Activated naive CD8-positive, alpha-beta T cell treated with anti-CD3 and anti-CD28 coated beads, Interleukin-2, amount 50 U/mL, for 24 hours (primary cell): ENCODE data around the gene PAX9.

ENCODE experiments used
- ATAC-seq: fragments of 150-1000 bp; cut with Tn5 transposase; one replicate; pipeline ENCODE4 v1.10.0; 2021
- DNase-seq: peaks from one replicate; pipeline ENCODE4 v3.0.0; 2021
- H3K27ac Mint-ChIP-seq: one replicate; pipeline ENCODE4 v1.8.0; 2021; ENCODE audit warnings: mild to moderate bottlenecking, mixed read lengths
- H3K27me3 Mint-ChIP-seq: one replicate; pipeline ENCODE4 v1.8.0; 2021; ENCODE audit warnings: mixed read lengths
- H3K36me3 Mint-ChIP-seq: one replicate; pipeline ENCODE4 v1.8.0; 2021; ENCODE audit warnings: low read depth, mixed read lengths
- H3K4me1 Mint-ChIP-seq: one replicate; pipeline ENCODE4 v1.8.0; 2021; ENCODE audit warnings: mixed read lengths
- H3K4me3 Mint-ChIP-seq: one replicate; pipeline ENCODE4 v1.8.0; 2021; ENCODE audit warnings: mild to moderate bottlenecking, moderate library complexity, mixed read lengths
- H3K9me3 Mint-ChIP-seq: one replicate; pipeline ENCODE4 v1.8.0; 2021; ENCODE audit warnings: mixed read lengths

The PAX9 gene

DNA sequence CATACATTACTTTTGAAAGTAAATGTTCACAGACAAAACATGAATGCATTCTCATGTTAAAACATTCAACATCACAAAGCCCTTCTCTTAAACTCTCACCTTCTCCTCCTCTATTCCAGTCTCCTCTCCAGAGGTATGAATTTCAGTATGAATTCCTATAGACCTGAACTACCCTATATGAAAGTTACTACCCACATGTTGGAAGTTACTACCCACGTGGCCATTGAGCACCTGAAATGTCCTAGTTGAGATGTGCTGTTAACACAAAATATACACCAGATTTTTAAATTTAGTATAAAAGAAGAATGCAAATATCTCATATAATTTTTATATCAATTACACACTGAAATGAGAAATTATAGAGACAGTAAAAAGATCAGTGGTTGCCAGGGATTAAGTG lies 60.2 kb downstream of the PAX9 start:
- Mint-ChIP-seq H3K27me3 (no peaks in the 10 kb centered on the region), H3K4me1 (no peaks in the 10 kb centered on the region), H3K36me3 (no peaks in the 10 kb centered on the region), H3K27ac (no peak overlapping the region), H3K4me3 (no peak overlapping the region), H3K9me3 (no peaks in the 10 kb centered on the region)
- no peak for ATAC-seq
- DNase-seq: no peak

GRCh38 chr14:36723530-36723929 lies 61.9 kb downstream of the PAX9 start:
- no peak for ATAC-seq
- H3K9me3 Mint-ChIP-seq: no peaks in the 10 kb centered on the region
- H3K27me3 Mint-ChIP-seq: no peaks in the 10 kb centered on the region
- H3K4me3 Mint-ChIP-seq: no peak overlapping the region
- DNase-seq: no peak
- no peak overlapping the region for H3K27ac Mint-ChIP-seq
- H3K36me3 Mint-ChIP-seq: no peaks in the 10 kb centered on the region
- H3K4me1 Mint-ChIP-seq: no peaks in the 10 kb centered on the region

DNA sequence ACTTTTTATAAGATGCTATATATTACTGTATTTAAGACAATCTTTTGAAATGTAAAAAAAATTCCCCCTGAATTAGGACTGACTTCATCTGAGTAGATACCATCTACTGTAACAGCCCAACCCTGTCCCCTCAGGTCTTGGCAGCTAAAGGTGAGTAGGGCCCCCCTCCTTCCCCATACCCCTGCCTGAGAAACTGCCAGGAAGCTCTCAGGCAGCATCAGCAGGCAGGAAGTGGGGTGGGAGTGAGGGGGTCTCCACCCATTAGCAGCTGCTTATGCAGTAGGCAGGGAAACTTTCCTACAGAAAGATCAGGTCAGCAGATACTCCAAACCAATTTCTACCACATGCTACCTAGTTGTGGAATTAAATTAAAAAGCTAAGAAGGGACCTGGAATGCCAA lies 62.5 kb downstream of the PAX9 start:
- H3K27ac Mint-ChIP-seq: no peak overlapping the region
- no peaks in the 10 kb centered on the region for H3K4me1 Mint-ChIP-seq
- H3K27me3 Mint-ChIP-seq: no peaks in the 10 kb centered on the region
- H3K9me3 Mint-ChIP-seq: no peaks in the 10 kb centered on the region
- ATAC-seq (no peak), DNase-seq (no peak)
- H3K36me3 Mint-ChIP-seq: no peaks in the 10 kb centered on the region
- no peak overlapping the region for H3K4me3 Mint-ChIP-seq

GRCh38 chr14:36726128-36726527 lies 64.5 kb downstream of the PAX9 start:
- H3K27me3 Mint-ChIP-seq: no peaks in the 10 kb centered on the region
- H3K36me3 Mint-ChIP-seq: no peaks in the 10 kb centered on the region
- H3K4me1 Mint-ChIP-seq: no peaks in the 10 kb centered on the region
- no peak overlapping the region for H3K27ac Mint-ChIP-seq
- no peaks in the 10 kb centered on the region for H3K9me3 Mint-ChIP-seq
- no peak overlapping the region for H3K4me3 Mint-ChIP-seq
- DNase-seq (no peak), ATAC-seq (no peak)
